ENCODE data around the gene STMN1.

STMN1 gene

GRCh38 chr1:25932321-25932720 is 26.1 kb upstream of the STMN1 start:
- no peak overlapping the region for H3K4me3 Mint-ChIP-seq
- H3K9me3 Mint-ChIP-seq: no peaks in the 10 kb centered on the region
- no peak overlapping the region for H3K27ac Mint-ChIP-seq (ENCODE audit: low read depth)
- no peaks in the 10 kb centered on the region for H3K36me3 Mint-ChIP-seq (ENCODE audit: insufficient read depth)
- ATAC-seq (replicated peaks; ENCODE audit: extremely low read depth, poor library complexity, severe bottlenecking): no peak
- H3K27me3 Mint-ChIP-seq: no peaks in the 10 kb centered on the region
- H3K4me1 Mint-ChIP-seq: no peaks in the 10 kb centered on the region
- DNase-seq (ENCODE audit: low spot score in 2 of 2): no peak

- Mint-ChIP-seq H3K36me3 (ENCODE audit: insufficient read depth) (no peaks in the 10 kb centered on the region), H3K27me3 (no peaks in the 10 kb centered on the region), H3K27ac (ENCODE audit: low read depth) (no peak overlapping the region), H3K4me3 (no peak overlapping the region), H3K4me1 (no peaks in the 10 kb centered on the region), H3K9me3 (no peaks in the 10 kb centered on the region)
- DNase-seq (ENCODE audit: low spot score in 2 of 2) (no peak), ATAC-seq (replicated peaks; ENCODE audit: extremely low read depth, poor library complexity, severe bottlenecking) (no peak)
Observed at GRCh38 chr1:25929016-25929415, 22.8 kb upstream of the STMN1 start.

GRCh38 chr1:25927521-25928265 is 21.5 kb upstream of the STMN1 start:
- Mint-ChIP-seq H3K4me3 (no peak overlapping the region), H3K9me3 (no peaks in the 10 kb centered on the region), H3K27me3 (no peaks in the 10 kb centered on the region), H3K36me3 (ENCODE audit: insufficient read depth) (peaks cover 3% of the 10 kb centered on the region), H3K27ac (ENCODE audit: low read depth) (no peak overlapping the region), H3K4me1 (peaks cover under 1% of the 10 kb centered on the region)
- no peak for DNase-seq (ENCODE audit: low spot score in 2 of 2)
- no peak for ATAC-seq (replicated peaks; ENCODE audit: extremely low read depth, poor library complexity, severe bottlenecking)

- peaks cover 3% of the 10 kb centered on the region for H3K36me3 Mint-ChIP-seq (ENCODE audit: insufficient read depth)
- no peak overlapping the region for H3K4me3 Mint-ChIP-seq
- ATAC-seq (replicated peaks; ENCODE audit: extremely low read depth, poor library complexity, severe bottlenecking) (no peak), DNase-seq (ENCODE audit: low spot score in 2 of 2) (no peak)
- peaks cover 8% of the 10 kb centered on the region for H3K4me1 Mint-ChIP-seq
- H3K9me3 Mint-ChIP-seq: no peaks in the 10 kb centered on the region
- H3K27me3 Mint-ChIP-seq: no peaks in the 10 kb centered on the region
- H3K27ac Mint-ChIP-seq (ENCODE audit: low read depth): no peak overlapping the region
Observed at GRCh38 chr1:25926731-25927496, 20.7 kb upstream of the STMN1 start.

- Mint-ChIP-seq H3K27me3 (no peaks in the 10 kb centered on the region), H3K27ac (ENCODE audit: low read depth) (no peak overlapping the region), H3K9me3 (no peaks in the 10 kb centered on the region), H3K4me1 (peaks cover 18% of the 10 kb centered on the region), H3K4me3 (no peak overlapping the region), H3K36me3 (ENCODE audit: insufficient read depth) (peaks cover 3% of the 10 kb centered on the region)
- DNase-seq (ENCODE audit: low spot score in 2 of 2): no peak
- ATAC-seq (replicated peaks; ENCODE audit: extremely low read depth, poor library complexity, severe bottlenecking): no peak
Observed at GRCh38 chr1:25924454-25924853, 18.2 kb upstream of the STMN1 start.

- peak overlapping the region; percentile 44 for H3K27ac Mint-ChIP-seq (ENCODE audit: low read depth)
- ATAC-seq (replicated peaks; ENCODE audit: extremely low read depth, poor library complexity, severe bottlenecking): peak; percentile 6
- H3K36me3 Mint-ChIP-seq (ENCODE audit: insufficient read depth): peaks cover 3% of the 10 kb centered on the region
- H3K4me1 Mint-ChIP-seq: peaks cover 22% of the 10 kb centered on the region
- no peaks in the 10 kb centered on the region for H3K9me3 Mint-ChIP-seq
- DNase-seq (ENCODE audit: low spot score in 2 of 2): no peak
- no peaks in the 10 kb centered on the region for H3K27me3 Mint-ChIP-seq
- peak overlapping the region; percentile 82 for H3K4me3 Mint-ChIP-seq
Observed at GRCh38 chr1:25922971-25923552, 16.8 kb upstream of the STMN1 start.

- ATAC-seq (replicated peaks; ENCODE audit: extremely low read depth, poor library complexity, severe bottlenecking): peak; percentile 75
- DNase-seq (ENCODE audit: low spot score in 2 of 2): peak in 1 of 2 donors; percentile 30
- H3K27ac Mint-ChIP-seq (ENCODE audit: low read depth): no peak overlapping the region
- H3K4me1 Mint-ChIP-seq: peaks cover 28% of the 10 kb centered on the region
- H3K9me3 Mint-ChIP-seq: no peaks in the 10 kb centered on the region
- H3K4me3 Mint-ChIP-seq: peak overlapping the region; percentile 82
- peaks cover 3% of the 10 kb centered on the region for H3K36me3 Mint-ChIP-seq (ENCODE audit: insufficient read depth)
- H3K27me3 Mint-ChIP-seq: no peaks in the 10 kb centered on the region
Observed at GRCh38 chr1:25922056-25922970, 16.1 kb upstream of the STMN1 start.

GRCh38 chr1:25918615-25919014 is 12.4 kb upstream of the STMN1 start:
- Mint-ChIP-seq H3K4me3 (no peak overlapping the region), H3K27ac (ENCODE audit: low read depth) (no peak overlapping the region), H3K4me1 (peaks cover 28% of the 10 kb centered on the region), H3K9me3 (no peaks in the 10 kb centered on the region), H3K36me3 (ENCODE audit: insufficient read depth) (peaks cover 3% of the 10 kb centered on the region), H3K27me3 (no peaks in the 10 kb centered on the region)
- ATAC-seq (replicated peaks; ENCODE audit: extremely low read depth, poor library complexity, severe bottlenecking) (no peak), DNase-seq (ENCODE audit: low spot score in 2 of 2) (no peak)

GRCh38 chr1:25917996-25918395 is 11.8 kb upstream of the STMN1 start:
- Mint-ChIP-seq H3K9me3 (no peaks in the 10 kb centered on the region), H3K4me1 (peaks cover 28% of the 10 kb centered on the region), H3K27ac (ENCODE audit: low read depth) (peak overlapping the region; percentile 54), H3K27me3 (no peaks in the 10 kb centered on the region), H3K4me3 (peak overlapping the region; percentile 39), H3K36me3 (ENCODE audit: insufficient read depth) (no peaks in the 10 kb centered on the region)
- ATAC-seq (replicated peaks; ENCODE audit: extremely low read depth, poor library complexity, severe bottlenecking): peak; percentile 71
- DNase-seq (ENCODE audit: low spot score in 2 of 2): no peak

- ATAC-seq (replicated peaks; ENCODE audit: extremely low read depth, poor library complexity, severe bottlenecking) (no peak), DNase-seq (ENCODE audit: low spot score in 2 of 2) (no peak)
- no peaks in the 10 kb centered on the region for H3K27me3 Mint-ChIP-seq
- H3K36me3 Mint-ChIP-seq (ENCODE audit: insufficient read depth): no peaks in the 10 kb centered on the region
- no peak overlapping the region for H3K4me3 Mint-ChIP-seq
- H3K4me1 Mint-ChIP-seq: peaks cover 18% of the 10 kb centered on the region
- H3K27ac Mint-ChIP-seq (ENCODE audit: low read depth): no peak overlapping the region
- H3K9me3 Mint-ChIP-seq: no peaks in the 10 kb centered on the region
Observed at GRCh38 chr1:25916460-25916859, 10.2 kb upstream of the STMN1 start.

GRCh38 chr1:25914074-25914995 is 8.1 kb upstream of the STMN1 start:
- Mint-ChIP-seq H3K27ac (ENCODE audit: low read depth) (no peak overlapping the region), H3K9me3 (no peaks in the 10 kb centered on the region)
- ATAC-seq (replicated peaks; ENCODE audit: extremely low read depth, poor library complexity, severe bottlenecking): no peak

More at GRCh38 chr1:25914074-25914995, 8.1 kb upstream of the STMN1 start:
- no peak for DNase-seq (ENCODE audit: low spot score in 2 of 2)
- H3K36me3 Mint-ChIP-seq (ENCODE audit: insufficient read depth): no peaks in the 10 kb centered on the region
- H3K4me1 Mint-ChIP-seq: peaks cover 9% of the 10 kb centered on the region
- no peaks in the 10 kb centered on the region for H3K27me3 Mint-ChIP-seq
- no peak overlapping the region for H3K4me3 Mint-ChIP-seq

Measured in central memory CD8-positive, alpha-beta T cell (primary cell).